HG02885 (cell line): Measurements from ENCODE around the gene PSMG3.

Experiments used
- ATAC-seq: cut with Tn5 transposase; IDR thresholded peaks from one replicate; pipeline ENCODE4 v1.9.1; 2021; ENCODE audit warnings: mild to moderate bottlenecking; ENCODE audit not compliant: unreplicated experiment, poor library complexity

Gene PSMG3

DNA sequence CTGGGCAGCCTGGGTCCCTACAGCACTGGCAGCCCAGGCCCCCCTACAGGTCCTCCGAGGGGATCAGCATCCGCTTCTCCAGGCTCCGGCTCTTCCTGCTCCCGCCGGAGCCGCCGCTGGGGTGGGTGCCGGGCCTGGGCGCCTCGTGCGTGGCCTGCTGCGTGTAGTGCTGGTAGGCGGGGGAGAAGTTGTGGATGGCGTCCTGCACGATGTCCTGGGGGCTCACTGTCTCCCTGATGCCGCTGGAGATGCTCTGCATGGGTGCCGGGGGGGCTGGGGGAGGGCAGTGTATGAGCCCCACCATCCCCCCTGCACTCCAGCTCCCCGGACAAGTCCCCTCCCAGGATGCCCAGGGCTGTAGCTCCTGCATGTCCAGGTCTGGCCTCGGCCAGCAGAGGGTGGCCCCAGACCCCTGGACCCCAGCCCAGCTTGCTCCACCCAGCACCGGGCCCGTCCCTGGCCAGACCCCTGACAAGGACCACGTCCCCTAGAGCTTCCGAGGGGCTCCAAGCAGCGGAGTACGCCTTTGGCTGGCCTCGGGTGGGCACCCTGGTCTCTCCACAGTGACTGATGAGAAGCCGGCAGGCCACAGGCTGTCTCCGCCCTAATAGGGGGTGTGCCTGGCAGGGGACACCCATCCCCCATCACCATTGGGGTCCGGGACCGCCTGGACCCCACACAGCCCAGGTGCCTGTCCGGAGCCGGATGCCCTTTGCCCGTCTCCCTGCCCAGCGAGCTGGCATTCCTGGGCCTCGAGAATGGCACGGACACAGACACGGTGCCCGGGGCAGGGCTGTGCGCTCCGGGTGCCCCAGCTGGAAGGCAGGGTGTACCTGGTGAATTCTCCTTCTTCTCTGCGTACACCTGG lies 22.7 kb downstream of the PSMG3 start:
- ATAC-seq: no peak

GRCh38 chr7:1546274-1546908 lies 23.4 kb downstream of the PSMG3 start:
- ATAC-seq: no peak

- no peak for ATAC-seq
These were observed 24.2 kb downstream of the PSMG3 start for GRCh38 chr7:1545417-1546246.

- no peak for ATAC-seq
These were observed 24.9 kb downstream of the PSMG3 start for GRCh38 chr7:1544896-1545416.

- no peak for ATAC-seq
These were observed 25.5 kb downstream of the PSMG3 start for GRCh38 chr7:1544178-1544895.

- ATAC-seq: no peak
These were observed 26.0 kb downstream of the PSMG3 start for GRCh38 chr7:1543826-1544177.

GRCh38 chr7:1542841-1543747 lies 26.7 kb downstream of the PSMG3 start:
- ATAC-seq: no peak

DNA sequence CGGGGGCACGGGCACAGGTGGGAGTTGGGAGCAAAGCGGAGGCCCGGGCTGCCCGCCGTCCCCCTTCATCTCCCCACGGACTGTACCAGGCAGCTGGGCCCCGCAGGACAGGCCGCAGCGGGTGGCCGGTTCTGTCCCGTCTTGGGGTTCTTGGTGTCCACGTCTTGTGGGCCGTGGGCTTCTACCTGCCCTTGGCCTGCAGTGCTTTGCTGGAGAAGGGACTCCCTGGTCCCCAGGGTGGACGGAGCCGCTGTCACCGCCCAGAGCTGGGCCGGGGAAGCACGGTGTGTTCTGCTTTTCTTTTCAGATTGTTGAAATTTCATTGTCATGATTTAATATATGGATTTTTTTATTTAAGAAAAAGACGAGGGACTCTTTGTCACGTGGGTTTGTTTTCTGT lies 27.5 kb downstream of the PSMG3 start:
- no peak for ATAC-seq

GRCh38 chr7:1541431-1542162 lies 28.2 kb downstream of the PSMG3 start:
- no peak for ATAC-seq

DNA sequence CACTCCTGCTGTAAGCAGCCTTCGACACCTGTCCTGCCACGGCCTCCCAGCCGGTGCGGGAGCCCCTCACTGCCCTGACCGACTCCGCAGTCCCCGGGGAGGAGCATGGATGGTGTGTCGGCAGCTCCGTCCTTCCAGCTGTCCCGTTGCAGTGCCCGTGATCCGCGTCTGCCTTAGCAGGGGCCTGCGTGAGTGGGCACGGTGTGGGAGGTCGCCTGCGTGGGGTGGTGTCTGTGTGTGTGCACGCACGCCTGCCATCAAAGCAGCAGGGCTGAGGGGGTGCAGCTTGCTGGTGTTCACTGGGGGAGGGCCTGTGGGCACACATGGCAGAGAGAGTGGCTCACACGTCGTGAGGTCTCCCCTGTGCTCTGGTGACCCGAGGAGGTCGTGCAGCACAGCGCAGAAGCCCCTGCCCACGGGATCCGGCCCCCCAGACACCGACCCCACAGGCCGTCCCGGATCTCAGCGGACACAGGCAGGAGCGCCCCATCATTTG lies 29.0 kb downstream of the PSMG3 start:
- ATAC-seq: no peak

- no peak for ATAC-seq
These were observed 29.7 kb downstream of the PSMG3 start for GRCh38 chr7:1539882-1540775.

GRCh38 chr7:1539181-1539881 lies 30.5 kb downstream of the PSMG3 start:
- no peak for ATAC-seq

- no peak for ATAC-seq
These were observed 31.2 kb downstream of the PSMG3 start for GRCh38 chr7:1538544-1539180.

DNA sequence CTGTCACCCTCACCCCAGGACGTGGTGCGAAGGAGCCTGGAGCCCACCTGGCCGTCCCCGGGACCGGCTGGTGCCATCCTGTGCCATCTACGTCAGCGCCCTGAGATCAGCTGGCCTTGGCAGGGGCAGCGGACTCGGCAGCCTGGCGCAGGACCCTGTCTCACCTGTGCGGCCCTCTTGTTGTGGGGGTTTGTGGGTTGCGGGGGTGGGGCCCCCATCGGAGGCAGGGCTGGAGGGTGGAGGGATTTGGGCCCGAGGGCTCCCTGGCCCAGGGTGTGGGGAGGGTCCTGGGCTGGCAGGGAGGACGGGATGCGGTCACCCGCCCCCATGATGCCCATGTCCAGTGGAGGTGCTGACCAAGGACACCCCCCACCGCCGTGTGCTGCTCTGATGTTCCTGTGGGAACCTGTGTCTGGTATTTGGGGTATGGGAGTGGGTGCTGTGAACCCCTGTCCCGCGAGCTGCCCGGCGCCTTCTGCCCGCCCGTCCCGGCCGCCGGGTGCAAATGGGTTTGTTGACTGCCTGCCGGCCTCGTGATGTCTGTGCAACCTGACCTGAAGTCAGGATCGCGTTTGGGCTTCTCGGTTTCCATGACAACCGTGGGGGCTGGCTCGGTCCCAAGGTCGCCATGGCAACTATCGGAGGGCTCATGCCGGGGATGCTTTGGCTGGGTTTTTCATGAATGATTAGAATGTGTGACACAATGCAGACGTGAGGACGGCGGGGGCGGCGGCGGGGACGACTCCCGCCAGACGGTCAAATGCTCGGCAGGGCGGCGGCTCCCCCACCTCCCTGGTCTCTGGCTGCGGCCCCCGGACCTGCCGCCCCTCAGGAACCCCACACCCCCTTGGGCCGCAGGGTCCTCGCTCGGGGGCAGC lies 32.1 kb downstream of the PSMG3 start:
- ATAC-seq: no peak

GRCh38 chr7:1536743-1537534 lies 32.9 kb downstream of the PSMG3 start:
- ATAC-seq: no peak
